OCI-LY7 (cell line): ENCODE results near the gene RIMS1. TPM values are rescaled to one million over a fixed set of nuclear protein-coding genes. Genes with fewer than 3 reads are reported as not detected.

Experiments used
- BruUV-seq: library from RNA; stranded (reverse); fragments of 400-500 nt; replicated peaks from 2 replicates; lab custom pipeline; 2021; lab: Mats Ljungman, UMichigan
- CTCF ChIA-PET: fragments of 300-600 bp; sonication (Branson Sonifier 250); formaldehyde crosslinking; loops from one replicate; lab custom pipeline; 2022; ENCODE audit warnings: antibody characterized with exemption; ENCODE audit not compliant: unreplicated experiment; lab: Charles Lee
- POLR2A ChIA-PET: fragments of 300-600 bp; sonication (Branson Sonifier 250); formaldehyde crosslinking; loops from one replicate; lab custom pipeline; 2022; ENCODE audit warnings: antibody characterized with exemption; lab: Charles Lee
- DNase-seq: peaks from one replicate; pipeline ENCODE4 v3.0.0-alpha.2; 2015; ENCODE audit warnings: low spot score
- H2AFZ ChIP-seq: fragments of 200-600 bp; sonication (generic), shearing (Covaris generic); 2 replicates; pipeline ENCODE4 v1.6.1; 2014; ENCODE audit warnings: mild to moderate bottlenecking, antibody characterized with exemption, low read length, moderate library complexity
- H3K27ac ChIP-seq: fragments of 200-600 bp; sonication (generic); 2 replicates; pipeline ENCODE4 v1.5.1; 2014; ENCODE audit warnings: mixed run types, low read depth, mild to moderate bottlenecking, moderate library complexity, low read length, inconsistent platforms; ENCODE audit not compliant: poor library complexity, severe bottlenecking
- H3K36me3 ChIP-seq: fragments of 200-600 bp; sonication (generic); 2 replicates; pipeline ENCODE4 v1.6.1; 2014; ENCODE audit warnings: mild to moderate bottlenecking, antibody characterized with exemption, low read length, moderate library complexity, mixed read lengths; ENCODE audit not compliant: insufficient read depth
- H3K4me1 ChIP-seq: fragments of 200-600 bp; sonication (generic); 2 replicates; pipeline ENCODE4 v1.5.1; 2014; ENCODE audit warnings: mild to moderate bottlenecking, low read length; ENCODE audit not compliant: insufficient read depth, poor library complexity, severe bottlenecking
- H3K4me2 ChIP-seq: fragments of 200-600 bp; sonication (generic); 2 replicates; pipeline ENCODE4 v1.6.1; 2014; ENCODE audit warnings: mild to moderate bottlenecking, low read length
- H3K4me3 ChIP-seq: fragments of 200-600 bp; sonication (generic); 2 replicates; pipeline ENCODE4 v1.5.1; 2014; ENCODE audit warnings: mild to moderate bottlenecking, low read depth, low read length; ENCODE audit not compliant: poor library complexity, severe bottlenecking
- H3K79me2 ChIP-seq: fragments of 200-600 bp; sonication (generic); 2 replicates; pipeline ENCODE4 v1.6.1; 2016; ENCODE audit warnings: low read depth, mild to moderate bottlenecking, low read length, moderate library complexity, mixed read lengths; ENCODE audit not compliant: insufficient read depth
- H3K9me2 ChIP-seq: fragments of 200-600 bp; sonication (generic); 2 replicates; pipeline ENCODE4 v1.6.1; 2016; ENCODE audit warnings: mild to moderate bottlenecking, low read length, mixed read lengths; ENCODE audit not compliant: insufficient read depth
- H3K9me3 ChIP-seq: fragments of 200-600 bp; sonication (generic); 2 replicates; pipeline ENCODE4 v1.6.1; 2014; ENCODE audit warnings: mild to moderate bottlenecking, mixed run types, low read length, mixed read lengths
- H4K20me1 ChIP-seq: fragments of 200-600 bp; sonication (generic); 2 replicates; pipeline ENCODE4 v1.6.1; 2014; ENCODE audit warnings: mild to moderate bottlenecking, antibody characterized with exemption, low read length, moderate library complexity, mixed read lengths; ENCODE audit not compliant: insufficient read depth
- EZH2phosphoT487 ChIP-seq: fragments of 200-600 bp; sonication (generic); IDR thresholded peaks from 2 replicates; pipeline ENCODE4 v1.6.1; 2018; ENCODE audit warnings: low read depth, borderline replicate concordance, mild to moderate bottlenecking, mixed run types, antibody characterized with exemption, low read length, moderate library complexity, mixed read lengths
- intact Hi-C: fragments of 100-400 bp; cut with micrococcal nuclease; formaldehyde crosslinking; loops from one replicate; pipeline ENCODE4 v1.10.0; 2022; ENCODE audit not compliant: unreplicated experiment
- total RNA-seq, 2 experiments: library from RNA; depleted of rRNA in 1 of 2; stranded (reverse); fragments of >200 nt in 1 of 2; shearing (Covaris generic) in 1 of 2; gene quantifications; 2 replicates each; pipeline ENCODE4 v1.2.3, GENCODE V29; 2014 to 2022
- TF ChIP-seq, protein P1 (sequence below): fragments of 200-600 bp; sonication (generic); conservative IDR thresholded peaks from 2 replicates; pipeline ENCODE4 v1.5.1; 2014; ENCODE audit warnings: mild to moderate bottlenecking, antibody characterized with exemption, low read length, moderate library complexity, mixed read lengths

The RIMS1 gene
- total RNA-seq, 2 experiments from 2014 or later, result not detected

DNA sequence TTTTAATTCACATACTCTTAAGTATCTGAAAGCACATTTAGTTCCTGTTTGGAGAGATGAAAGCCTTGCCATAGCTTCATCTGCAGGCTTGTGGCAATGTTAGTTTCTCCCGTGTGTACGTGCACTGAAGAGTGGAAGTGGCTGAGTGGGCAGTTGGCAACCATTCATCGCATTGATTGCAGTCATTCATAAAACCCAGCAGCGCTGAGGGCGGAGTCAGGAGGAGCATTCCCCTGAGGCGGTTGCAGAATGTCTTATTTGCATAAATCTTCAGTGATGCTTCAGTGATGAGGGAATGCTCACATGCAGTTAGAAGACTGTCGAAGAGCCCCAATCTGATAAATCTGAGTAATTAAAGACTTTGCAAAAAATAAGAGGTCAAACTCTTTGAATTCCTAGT, 79.1 kb downstream of the RIMS1 start:
- no TSS peak for BruUV-seq
- DNase-seq, result peak; percentile 3
- Histone ChIP-seq H3K4me2 (no peak overlapping the region), H3K4me3 (no peak overlapping the region), H3K9me2 (no peaks in the 10 kb centered on the region), H3K9me3 (no peaks in the 10 kb centered on the region), H3K79me2 (no peaks in the 10 kb centered on the region), H4K20me1 (no peaks in the 10 kb centered on the region), H3K36me3 (no peaks in the 10 kb centered on the region), H3K27ac (no peak overlapping the region), H3K4me1 (no peaks in the 10 kb centered on the region), H2AFZ (no peak overlapping the region)
- CTCF ChIA-PET, result no interaction called here
- no peak for TF ChIP-seq EZH2phosphoT487
- TF ChIP-seq, protein P1, sequence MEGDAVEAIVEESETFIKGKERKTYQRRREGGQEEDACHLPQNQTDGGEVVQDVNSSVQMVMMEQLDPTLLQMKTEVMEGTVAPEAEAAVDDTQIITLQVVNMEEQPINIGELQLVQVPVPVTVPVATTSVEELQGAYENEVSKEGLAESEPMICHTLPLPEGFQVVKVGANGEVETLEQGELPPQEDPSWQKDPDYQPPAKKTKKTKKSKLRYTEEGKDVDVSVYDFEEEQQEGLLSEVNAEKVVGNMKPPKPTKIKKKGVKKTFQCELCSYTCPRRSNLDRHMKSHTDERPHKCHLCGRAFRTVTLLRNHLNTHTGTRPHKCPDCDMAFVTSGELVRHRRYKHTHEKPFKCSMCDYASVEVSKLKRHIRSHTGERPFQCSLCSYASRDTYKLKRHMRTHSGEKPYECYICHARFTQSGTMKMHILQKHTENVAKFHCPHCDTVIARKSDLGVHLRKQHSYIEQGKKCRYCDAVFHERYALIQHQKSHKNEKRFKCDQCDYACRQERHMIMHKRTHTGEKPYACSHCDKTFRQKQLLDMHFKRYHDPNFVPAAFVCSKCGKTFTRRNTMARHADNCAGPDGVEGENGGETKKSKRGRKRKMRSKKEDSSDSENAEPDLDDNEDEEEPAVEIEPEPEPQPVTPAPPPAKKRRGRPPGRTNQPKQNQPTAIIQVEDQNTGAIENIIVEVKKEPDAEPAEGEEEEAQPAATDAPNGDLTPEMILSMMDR, result no peak
- POLR2A ChIA-PET, result interaction anchor here (1.2 kb wide), 1 partner anchor 9 kb away, joined by 4 read pairs; no protein-coding TSS in a partner anchor
- intact Hi-C loops, result no loop called here

DNA sequence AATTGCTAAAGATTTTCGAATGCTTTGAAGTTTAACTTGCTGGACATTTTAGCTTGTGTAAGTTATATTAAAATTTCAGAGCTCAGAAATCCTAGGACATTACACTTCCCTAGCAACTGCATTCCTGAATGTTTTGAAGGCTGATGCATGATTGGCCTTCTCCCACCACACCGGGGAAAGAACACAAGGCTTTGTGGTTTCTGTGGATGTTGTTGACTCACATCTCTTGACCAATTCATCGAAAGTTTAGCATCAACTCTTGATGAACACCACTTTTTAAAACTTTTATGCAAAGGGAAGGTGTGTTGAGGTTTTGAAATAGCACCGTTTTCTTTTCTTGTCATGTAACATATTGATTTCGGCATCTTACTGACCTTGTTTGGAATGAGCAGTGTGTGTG, 81.1 kb downstream of the RIMS1 start:
- no peaks in the 10 kb centered on the region for H3K4me1 ChIP-seq
- H3K79me2 ChIP-seq, result no peaks in the 10 kb centered on the region
- no peak overlapping the region for H3K27ac ChIP-seq
- BruUV-seq, result no TSS peak
- ChIA-PET POLR2A (interaction anchor here (0.5 kb wide), 1 partner anchor 24 kb away, joined by 3 read pairs; no protein-coding TSS in a partner anchor), CTCF (no interaction called here)
- H3K9me3 ChIP-seq, result no peaks in the 10 kb centered on the region
- H4K20me1 ChIP-seq, result no peaks in the 10 kb centered on the region
- TF ChIP-seq, protein P1, result no peak
- TF ChIP-seq EZH2phosphoT487, result no peak
- DNase-seq, result no peak
- no peaks in the 10 kb centered on the region for H3K36me3 ChIP-seq
- H3K4me3 ChIP-seq, result no peak overlapping the region
- intact Hi-C loops, result no loop called here
- no peak overlapping the region for H3K4me2 ChIP-seq
- H3K9me2 ChIP-seq, result no peaks in the 10 kb centered on the region
- no peak overlapping the region for H2AFZ ChIP-seq

DNA sequence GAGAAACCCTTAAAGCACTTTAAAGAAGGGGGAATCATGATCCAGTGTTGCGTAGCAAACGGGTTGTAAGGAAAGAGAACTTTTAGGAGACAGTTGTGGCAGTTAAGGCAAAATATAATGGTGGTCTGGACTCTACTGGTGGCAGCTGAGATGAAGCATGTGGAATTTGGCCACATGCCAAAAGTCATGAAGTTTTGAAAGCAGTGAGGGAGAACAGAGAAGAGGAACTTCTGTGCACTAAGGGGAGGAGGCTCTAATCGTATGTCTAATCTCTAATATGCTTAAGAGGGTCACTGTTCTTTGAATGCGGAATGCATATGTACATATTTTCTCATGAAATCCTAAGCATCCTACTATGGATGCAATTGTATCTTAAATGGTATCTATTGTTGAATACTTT, 91.5 kb downstream of the RIMS1 start:
- ChIA-PET POLR2A (no interaction called here), CTCF (no interaction called here)
- BruUV-seq, result no TSS peak
- Histone ChIP-seq H3K79me2 (no peaks in the 10 kb centered on the region), H3K4me1 (no peaks in the 10 kb centered on the region), H2AFZ (no peak overlapping the region), H3K9me2 (no peaks in the 10 kb centered on the region), H3K9me3 (no peaks in the 10 kb centered on the region), H4K20me1 (no peaks in the 10 kb centered on the region), H3K4me3 (no peak overlapping the region), H3K27ac (no peak overlapping the region), H3K4me2 (no peak overlapping the region), H3K36me3 (no peaks in the 10 kb centered on the region)
- no peak for TF ChIP-seq EZH2phosphoT487
- TF ChIP-seq, protein P1, result no peak
- intact Hi-C loops, result no loop called here
- peak; percentile 5 for DNase-seq
